RPMI7951 (cell line): Measurements from ENCODE around the gene MAPK14. TPM values are rescaled to one million over a fixed set of nuclear protein-coding genes. Genes with fewer than 3 reads are reported as not detected.

Experiments used
- DNase-seq: peaks from one replicate; pipeline ENCODE4 v3.0.0-alpha.2; 2012; ENCODE audit warnings: low read depth
- total RNA-seq: library from RNA; depleted of rRNA; stranded (reverse); fragments of >200 nt; shearing (Covaris generic); gene quantifications from 2 replicates; pipeline ENCODE4 v1.2.3, GENCODE V29; 2014; rRNA removed

The MAPK14 gene
- total RNA-seq, 1 experiment from 2014 or later: 62.5 TPM

DNA sequence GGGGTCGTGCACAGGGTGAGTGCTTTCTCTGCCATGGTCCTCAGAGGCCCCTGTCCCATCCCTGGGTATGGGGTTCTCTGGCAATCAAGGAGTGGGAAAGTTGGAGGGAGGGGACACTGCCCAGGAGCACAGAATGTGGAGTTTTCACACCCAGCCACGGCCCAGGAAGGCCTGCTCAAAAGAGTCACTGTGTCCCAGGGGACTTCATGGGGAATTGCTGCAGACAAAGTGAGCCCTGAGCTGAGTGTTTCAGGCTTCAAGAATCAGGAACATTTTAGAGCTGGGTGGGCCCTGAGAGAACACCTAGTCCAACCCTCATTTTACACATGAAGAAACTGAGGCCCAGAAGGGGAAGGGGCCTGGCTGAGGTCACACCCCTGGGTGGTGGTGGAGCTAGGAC is 108.4 kb downstream of the MAPK14 start:
- no peak for DNase-seq

DNA sequence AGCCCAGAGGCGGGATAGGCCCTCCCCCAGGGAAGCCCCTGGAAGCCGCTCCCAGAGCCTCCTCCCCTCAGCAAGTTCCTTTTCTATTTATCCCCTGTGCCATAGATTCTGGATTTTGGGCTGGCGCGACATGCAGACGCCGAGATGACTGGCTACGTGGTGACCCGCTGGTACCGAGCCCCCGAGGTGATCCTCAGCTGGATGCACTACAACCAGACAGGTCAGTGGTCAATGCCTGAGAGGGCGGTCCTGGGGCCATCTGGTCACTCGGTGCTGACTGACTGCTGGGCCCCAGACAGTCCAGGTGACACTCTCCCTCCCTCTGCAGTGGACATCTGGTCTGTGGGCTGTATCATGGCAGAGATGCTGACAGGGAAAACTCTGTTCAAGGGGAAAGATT is 108.9 kb downstream of the MAPK14 start:
- DNase-seq: no peak

DNA sequence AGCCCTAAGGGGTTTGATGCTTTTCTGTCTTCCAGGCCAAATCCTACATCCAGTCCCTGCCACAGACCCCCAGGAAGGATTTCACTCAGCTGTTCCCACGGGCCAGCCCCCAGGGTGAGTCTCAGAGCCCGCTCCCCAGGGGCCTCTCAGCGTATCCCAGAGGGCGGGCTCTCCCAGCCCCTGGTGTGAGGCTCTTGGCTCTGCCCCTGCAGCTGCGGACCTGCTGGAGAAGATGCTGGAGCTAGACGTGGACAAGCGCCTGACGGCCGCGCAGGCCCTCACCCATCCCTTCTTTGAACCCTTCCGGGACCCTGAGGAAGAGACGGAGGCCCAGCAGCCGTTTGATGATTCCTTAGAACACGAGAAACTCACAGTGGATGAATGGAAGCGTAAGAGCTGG is 111.1 kb downstream of the MAPK14 start:
- no peak for DNase-seq

DNA sequence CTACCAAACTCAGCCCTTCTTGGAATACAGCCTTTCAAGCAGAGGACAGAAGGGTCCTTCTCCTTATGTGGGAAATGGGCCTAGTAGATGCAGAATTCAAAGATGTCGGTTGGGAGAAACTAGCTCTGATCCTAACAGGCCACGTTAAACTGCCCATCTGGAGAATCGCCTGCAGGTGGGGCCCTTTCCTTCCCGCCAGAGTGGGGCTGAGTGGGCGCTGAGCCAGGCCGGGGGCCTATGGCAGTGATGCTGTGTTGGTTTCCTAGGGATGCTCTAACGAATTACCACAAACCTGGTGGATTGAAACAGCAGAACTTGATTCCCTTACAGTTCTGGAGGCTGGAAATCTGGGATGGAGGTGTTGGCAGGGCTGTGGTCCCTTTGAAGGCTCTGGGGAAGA is 111.8 kb downstream of the MAPK14 start:
- no peak for DNase-seq

DNA sequence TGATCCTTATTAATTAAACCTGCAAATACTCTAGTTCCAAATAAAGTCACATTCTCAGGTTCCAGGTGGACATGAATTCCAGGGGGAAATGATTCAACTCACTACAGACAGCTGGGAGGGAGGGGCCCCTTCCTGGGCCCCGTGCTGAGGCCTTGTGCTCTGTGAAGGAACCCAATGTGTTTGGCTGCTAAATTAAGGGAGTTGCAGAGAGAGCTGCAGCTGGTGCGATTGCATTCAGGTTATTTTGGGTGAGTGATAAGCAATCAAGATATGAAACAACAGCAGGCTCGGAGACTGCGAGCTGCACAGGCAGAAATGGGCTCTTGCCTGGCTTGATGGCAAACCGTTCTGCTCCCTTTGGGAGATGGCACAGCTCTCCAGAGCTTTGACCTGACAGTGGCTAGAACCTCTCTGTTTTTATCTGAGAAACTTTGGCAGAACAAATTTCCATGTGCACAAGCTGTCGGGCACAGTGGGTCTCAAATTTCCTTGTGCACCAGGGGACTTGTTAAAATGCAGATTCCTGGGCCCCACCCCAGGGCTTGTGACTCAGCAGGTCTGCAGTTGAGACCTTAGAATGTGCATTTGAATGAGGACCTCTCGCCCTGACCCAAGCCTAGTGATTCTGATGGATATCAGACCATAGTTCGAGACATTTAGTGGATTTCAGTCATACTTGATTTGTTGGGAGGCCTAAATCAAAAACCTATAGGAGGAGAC is 112.5 kb downstream of the MAPK14 start:
- DNase-seq: no peak

DNA sequence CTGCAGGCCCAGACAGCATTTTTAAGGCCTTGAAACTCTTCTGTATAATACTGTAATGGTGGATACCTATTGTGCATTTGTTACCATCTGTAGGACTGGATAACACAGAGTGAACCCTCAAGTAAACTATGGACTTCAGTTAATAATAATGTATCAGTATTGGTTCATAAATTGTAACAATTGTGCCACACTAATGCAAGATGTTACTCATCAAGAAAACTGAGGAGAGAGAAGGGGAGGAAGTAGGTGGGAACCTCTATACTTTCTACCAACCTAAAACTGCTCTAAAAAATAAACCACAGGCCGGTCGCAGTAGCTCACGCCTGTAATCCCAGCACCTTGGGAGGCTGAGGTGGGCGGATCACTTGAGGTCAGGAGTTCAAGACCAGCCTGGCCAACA is 113.5 kb downstream of the MAPK14 start:
- no peak for DNase-seq

DNA sequence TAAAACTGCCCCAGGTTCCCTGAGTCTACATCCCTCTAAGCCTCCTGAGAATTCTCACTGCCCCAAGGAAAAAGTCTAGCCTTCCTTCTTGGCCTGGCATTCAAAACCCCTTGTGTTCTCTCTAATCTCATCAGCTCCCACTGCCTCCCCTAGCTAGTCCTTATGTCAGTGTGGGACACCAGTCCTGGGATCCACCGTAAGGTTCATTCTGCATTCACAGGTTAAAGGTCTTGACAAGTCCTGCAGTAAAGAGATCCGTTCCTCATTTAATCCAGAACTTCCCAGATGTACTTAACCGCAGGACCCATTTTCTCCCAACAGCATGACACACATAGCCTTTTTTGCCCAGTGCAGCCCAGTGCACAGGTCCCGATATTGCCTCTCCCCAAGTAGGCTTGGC is 114.4 kb downstream of the MAPK14 start:
- no peak for DNase-seq

DNA sequence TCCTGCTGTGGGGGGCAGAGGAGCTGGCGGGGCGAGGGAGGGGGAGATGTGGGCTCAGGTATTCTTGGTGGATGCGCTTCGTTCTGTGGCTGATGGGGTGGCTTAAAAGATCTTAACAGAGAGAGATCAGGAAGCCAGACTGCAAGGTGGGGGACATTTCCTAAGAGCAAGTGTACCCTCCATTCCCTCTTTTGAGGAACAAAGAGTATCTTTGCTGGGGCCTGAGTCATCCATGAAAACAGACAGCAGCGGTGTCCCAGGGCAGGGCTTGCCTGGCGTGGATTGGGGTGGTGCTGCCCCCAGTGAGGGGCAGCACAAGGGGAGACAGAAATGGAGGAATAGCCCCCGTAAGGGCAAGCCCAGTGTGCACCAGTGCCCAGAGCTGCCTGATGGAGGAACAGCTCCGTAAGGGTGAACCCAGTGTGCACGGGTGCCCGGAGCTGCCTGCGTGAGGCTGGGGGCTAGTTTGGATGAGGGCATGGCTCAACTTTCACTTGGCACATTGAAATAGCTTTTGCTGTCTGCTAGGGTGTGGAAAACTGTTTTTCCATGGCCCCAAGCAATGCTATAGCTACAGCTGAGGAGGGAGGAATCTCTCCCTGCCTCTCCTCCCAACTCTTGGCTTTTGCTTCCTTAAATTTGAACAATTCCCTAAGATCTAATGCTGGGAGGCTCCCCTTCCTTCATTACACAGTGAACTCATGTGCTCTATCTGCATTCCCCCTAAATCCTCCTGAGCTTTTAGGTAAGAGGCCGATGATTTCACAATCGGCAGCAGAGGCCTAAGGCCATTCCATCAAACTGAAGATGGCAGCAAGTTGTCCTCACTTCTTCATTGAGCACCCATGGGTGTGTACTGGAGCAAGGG is 115.6 kb downstream of the MAPK14 start:
- no peak for DNase-seq

DNA sequence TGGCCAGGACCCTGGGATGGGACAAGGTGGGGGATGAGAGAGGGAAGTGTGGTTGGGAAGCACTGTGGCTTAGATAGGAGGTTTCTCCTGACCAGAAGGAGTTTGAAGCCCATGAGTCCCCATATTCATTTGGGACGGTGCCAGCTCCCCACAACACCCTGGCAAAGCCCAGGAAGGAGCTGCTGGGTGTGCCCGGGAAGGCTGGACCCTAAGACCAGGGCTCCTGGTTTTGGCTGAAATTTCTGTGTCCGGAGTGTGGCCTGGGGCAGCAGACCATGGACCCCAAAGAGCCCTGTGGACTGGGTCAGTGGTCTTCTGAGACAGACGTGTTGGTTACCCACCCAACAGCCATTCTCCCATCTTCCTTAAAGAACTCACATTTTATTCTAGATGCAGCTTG is 117.9 kb downstream of the MAPK14 start:
- no peak for DNase-seq

DNA sequence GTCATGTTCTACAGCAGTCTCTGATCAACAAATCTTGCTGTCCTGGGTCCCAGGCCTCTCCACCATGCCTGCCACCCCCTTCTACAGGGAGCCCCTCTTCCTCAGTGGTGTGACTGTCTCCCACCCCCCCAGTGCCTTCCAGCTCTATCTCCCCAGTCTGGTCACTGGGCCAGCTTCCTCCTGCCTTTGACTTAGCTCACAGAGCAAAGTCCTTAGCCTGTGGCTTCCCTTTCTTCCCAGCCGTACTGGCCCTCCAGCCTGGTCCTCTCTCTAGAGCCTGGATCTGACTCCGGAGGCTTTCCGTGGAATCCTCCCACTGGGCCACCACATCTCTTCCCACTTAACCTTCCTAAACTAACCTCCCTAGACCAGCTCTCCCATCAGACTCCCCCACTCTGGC is 119.7 kb downstream of the MAPK14 start:
- DNase-seq: no peak

DNA sequence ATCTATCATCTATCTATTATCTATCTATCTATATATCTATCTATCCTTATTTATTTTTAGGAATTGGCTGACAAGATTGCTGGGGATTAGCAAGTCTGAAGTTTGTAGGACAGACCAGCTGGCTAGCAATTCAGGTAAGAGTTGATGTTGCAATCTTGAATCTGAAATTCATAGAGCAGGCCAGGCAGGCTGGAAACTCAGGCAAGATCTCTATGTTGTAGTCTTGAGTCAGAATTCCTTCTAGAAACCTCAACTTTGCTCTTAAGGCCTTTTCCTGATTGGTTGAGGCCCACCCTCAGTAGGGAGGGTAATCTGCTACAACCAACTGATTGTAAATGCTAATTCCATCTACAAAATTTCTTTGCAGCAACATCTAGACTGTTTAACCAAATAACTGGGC is 121.9 kb downstream of the MAPK14 start:
- no peak for DNase-seq

DNA sequence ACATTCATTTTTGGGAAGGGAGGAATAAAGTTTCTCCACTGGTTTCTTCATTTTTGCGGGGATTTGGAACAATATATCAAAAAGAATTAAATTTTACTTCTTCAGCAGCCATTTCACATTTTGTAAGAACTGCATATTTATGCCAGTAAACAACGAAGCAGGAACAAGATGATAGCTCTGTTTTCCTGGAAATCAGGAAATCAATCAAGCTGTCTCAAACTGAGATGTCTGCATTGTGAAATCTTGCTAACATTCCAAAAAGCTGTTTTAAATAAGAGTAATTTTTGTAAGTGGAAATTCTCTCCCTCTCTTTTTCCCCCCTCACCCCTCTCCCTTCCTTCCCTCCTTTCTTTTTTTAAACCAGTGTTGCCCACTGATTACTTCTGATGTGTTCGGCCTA is 122.7 kb downstream of the MAPK14 start:
- no peak for DNase-seq

DNA sequence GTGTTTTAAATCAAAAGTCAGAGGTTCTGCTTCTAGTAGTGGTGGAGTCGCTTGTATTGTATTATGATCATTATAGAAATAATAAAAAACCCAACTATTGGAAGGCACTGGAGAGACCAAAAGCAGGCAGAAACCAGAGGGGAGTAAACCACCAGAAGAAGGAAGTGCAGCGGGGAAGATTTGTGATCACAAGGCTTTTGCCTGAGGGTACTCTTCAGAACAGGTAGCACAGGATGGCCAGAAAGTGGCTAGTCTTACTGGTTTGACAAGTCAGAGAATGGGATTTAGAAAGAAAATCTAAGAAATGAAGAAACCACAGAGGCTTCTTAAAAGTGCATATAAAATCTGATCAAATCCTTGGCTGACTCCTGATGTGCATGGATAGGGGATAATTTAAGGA is 126.7 kb downstream of the MAPK14 start:
- no peak for DNase-seq

DNA sequence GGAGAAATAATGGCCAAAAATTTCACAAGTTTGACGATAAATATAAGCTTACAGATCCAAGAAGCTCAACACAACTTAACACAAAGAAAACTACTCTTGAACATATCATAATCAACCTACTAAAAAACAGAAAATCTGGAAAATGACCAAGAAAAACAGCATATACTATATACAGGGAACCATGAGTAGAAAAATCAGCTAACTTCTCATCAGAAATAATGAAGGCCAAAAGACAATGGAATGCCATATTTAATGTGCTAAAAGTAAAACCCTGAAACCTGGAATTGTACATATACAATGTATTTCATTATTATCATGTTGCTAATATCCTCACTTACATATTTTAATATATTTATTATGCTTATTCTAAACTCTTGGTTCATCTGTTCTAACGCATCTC is 128.1 kb downstream of the MAPK14 start:
- no peak for DNase-seq

DNA sequence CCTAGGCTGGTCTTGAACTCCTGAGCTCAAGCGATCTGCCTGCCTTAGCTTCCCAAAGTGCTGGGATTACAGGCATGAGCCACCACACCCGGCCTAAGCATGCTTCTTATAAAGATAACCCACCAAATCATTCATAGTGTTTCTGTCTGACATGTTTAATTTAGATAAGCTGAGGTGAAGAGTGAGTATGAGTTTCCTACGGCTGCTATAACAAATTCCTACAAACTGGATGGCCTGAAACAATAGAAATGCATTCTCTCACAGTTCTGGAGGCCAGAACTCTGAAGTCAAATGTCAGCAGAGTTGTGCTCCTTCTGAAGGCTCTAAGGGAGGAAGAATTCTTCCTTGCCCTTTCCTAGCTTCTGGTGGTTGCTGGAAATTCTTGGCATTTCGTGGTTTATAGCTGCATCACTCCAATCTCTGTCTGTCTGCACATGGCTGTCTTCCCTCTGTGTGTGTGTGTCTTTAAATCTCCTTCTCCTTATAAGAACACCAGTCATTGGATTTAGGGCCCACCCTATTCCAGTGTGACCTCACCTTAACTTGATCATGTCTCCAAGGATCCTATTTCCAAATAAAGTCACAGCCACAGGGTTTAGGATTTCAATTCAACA is 132.6 kb downstream of the MAPK14 start:
- DNase-seq: peak; percentile 23

Other genes with a start within 250 kb of the MAPK14 start
- not detected in 2 replicates for gene CLPSL1, start 246.8 kb upstream of the MAPK14 start, total RNA-seq
- not detected in 2 replicates for gene CLPS, start 230.5 kb upstream of the MAPK14 start, total RNA-seq
- not detected in 2 replicates for gene LHFPL5, start 222.5 kb upstream of the MAPK14 start, total RNA-seq
- gene SRPK1, start 106.7 kb upstream of the MAPK14 start, total RNA-seq: 62.6 and 64.4 TPM in 2 replicates
- not detected in 2 replicates for gene SLC26A8, start 3.2 kb upstream of the MAPK14 start, total RNA-seq
- 0.96 and 2.1 TPM in 2 replicates for gene MAPK13, start 102.7 kb downstream of the MAPK14 start, total RNA-seq
- 7.8 and 8.7 TPM in 2 replicates for gene BRPF3, start 168.9 kb downstream of the MAPK14 start, total RNA-seq
- not detected in 2 replicates for gene PNPLA1, start 242.3 kb downstream of the MAPK14 start, total RNA-seq